Right hindlimb (tissue), 1 donor: ENCODE data around the gene PCSK7.
A peak's percentile ranks its signal among the peaks of the same experiment; 100 is the strongest.

Source experiments
- DNase-seq: peaks from one replicate; pipeline ENCODE4 v3.0.0-alpha.2; 2018

The PCSK7 gene

DNA sequence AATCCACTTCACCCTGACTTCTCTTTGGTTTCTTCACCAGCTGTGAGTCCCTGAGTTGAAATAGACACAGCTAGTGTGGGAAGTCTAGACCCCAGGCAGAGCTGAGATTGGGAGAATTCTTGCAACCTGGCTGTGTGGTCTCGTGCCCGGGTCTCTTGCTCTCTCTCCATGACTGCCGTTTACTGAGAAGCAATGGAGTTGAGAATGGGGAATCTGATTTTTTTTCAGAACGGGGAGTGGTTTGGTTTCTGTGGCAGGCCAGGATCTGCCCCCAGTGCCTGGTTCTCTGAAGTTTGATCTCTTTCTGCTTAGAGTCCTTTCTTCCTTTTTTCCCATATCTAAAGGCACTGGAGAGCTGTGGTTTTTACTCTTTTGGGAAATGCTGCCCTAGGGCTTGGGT, 51.9 kb downstream of the PCSK7 start:
- peak; percentile 37 for DNase-seq

DNA sequence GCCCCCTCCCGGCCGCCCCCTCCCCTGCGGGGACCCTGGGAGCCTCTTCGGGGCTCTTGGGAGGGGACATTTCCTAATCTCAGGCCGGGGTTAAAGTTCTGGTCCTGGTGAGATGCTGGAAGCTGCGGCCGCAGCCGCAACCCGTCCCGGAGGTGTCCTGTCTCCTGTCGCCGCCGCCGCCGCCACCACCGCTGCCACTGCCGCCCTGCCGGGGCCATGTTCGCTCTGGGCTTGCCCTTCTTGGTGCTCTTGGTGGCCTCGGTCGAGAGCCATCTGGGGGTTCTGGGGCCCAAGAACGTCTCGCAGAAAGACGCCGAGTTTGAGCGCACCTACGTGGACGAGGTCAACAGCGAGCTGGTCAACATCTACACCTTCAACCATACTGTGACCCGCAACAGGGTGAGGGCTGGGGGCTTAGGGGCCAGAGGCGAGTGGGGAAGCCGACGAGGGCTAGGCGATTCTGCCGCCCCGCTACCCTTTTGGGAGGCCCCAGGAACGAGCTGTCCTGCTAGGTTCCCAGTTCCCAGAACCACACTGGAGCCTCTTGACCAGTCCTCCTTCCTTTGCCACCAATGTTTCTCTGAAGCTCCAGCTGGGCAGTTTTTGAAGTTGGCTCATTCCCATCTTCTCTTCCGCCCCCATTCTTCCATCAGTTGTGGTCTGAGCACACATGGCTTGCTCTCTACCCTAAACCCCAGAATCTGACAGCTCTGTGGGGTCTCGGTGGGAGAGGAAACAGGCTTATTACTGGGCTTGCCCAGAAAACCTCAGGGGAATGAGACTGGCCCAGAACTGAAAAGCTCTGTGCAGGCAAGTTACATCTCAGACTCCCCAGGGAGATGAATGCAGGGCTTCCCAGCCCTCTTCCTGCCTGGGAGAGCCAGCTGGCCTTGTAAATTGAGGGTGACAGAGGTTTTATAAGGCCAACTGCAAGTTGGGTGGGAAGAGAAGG, 52.5 kb downstream of the PCSK7 start:
- DNase-seq = peak; percentile 45

GRCh38 chr11:117178210-117179034, 53.5 kb downstream of the PCSK7 start, which contains the start of gene SIDT2:
TSS of gene SIDT2 (plus strand) at chr11:117178743. CDS start at chr11:117179264, 521 bp downstream.
- peak; percentile 98 for DNase-seq

DNA sequence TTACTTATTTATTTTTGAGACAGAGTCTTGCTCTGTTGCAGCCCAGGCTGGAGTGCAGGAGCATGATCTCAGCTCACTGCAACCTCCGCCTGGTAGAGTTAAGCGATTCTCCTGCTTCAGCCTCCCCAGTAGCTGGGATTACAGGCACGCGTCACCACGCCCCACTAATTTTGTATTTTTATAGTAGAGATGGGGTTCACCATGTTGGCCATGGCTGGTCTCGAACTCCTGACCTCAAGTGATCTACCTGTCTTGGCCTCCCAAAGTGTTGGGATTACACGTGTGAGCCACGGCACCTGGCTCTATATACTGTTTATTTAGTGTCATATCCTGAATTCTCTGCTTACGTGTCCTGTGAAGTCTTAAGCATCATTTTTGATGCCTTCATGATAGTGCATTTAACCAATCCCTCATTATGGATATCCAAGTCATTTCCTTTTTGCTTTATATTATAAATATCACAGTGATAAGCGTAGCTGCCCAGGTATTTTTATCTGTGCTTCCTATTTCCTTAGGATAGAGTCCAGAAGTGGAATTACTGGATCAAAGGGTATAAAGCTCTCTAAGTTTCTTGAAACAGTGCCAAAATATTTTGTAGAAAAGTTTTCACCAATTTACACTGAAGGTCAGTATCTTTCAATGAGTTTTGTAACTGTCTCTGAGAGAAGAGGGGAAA, 54.2 kb downstream of the PCSK7 start:
- DNase-seq = no peak

GRCh38 chr11:117176186-117176585, 55.7 kb downstream of the PCSK7 start:
- DNase-seq = no peak

DNA sequence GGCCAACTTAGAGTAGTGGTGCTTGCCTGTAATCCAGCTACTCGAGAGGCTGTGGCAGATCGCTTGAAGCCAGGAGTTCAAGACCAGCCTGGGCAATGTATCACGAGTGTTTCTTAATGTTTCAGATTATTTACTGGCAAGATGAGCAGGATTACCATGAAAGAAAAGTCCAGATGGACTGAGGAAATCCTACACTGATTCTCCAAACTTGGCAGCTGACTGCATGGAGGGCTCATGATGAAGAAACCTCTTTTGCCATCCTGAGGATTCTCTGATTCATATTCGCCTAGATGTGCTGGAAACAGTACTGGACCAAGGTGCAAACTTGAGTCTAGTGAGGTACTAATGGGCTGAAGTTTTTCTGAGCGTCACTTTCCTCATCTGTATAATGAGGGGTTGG, 56.1 kb downstream of the PCSK7 start:
- DNase-seq = no peak

DNA sequence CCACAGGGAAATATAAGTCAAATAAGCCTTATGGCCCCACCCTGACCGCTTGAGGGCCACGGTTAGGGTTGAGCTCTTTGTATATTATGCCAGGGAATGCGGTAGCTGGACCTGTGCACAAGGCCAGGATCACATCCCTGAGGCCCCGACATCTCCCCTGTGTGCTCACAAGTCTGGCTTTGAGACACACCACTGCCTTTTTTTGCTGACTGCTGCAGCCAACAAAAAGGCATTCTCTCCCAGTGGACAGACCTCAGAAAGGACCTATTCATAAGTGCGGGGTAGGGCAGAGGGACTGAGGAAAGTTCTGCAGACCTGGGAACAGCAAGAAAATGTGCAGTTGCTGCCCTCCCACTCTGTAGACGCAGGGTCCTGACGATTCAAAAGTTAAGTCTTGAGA, 56.8 kb downstream of the PCSK7 start:
- no peak for DNase-seq

DNA sequence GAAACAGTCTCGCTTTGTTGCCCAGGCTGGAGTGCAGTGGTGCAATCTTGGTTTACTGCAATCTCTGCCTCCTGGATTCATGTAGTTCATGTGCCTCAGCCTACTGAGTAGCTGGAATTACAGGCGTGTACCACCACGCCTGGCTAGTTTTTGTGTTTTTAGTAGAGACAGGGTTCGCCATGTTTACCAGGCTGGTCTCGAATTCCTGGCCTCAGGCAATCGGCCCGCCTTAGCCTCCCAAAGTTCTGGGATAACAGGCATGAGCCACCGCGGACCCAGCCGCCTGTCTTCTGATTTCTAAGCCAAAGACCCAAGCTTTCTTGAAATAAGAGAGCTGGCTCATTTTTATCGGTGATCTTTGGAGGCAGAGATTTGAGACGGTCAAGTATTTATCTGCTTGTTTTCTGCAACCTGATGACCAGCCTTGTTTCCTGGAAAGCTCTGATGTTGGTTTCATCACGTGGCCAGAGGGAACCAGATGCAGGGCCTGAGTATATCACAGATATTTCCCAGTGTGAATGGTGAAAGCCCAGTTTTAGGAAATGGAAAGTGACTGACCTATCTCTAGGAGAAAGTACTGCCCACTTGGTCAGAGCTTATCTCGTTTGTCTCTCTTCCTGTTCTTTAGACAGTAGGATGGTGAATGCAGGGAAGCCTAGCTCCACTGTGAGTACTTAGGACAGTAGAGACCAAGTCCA, 59.0 kb downstream of the PCSK7 start:
- no peak for DNase-seq

DNA sequence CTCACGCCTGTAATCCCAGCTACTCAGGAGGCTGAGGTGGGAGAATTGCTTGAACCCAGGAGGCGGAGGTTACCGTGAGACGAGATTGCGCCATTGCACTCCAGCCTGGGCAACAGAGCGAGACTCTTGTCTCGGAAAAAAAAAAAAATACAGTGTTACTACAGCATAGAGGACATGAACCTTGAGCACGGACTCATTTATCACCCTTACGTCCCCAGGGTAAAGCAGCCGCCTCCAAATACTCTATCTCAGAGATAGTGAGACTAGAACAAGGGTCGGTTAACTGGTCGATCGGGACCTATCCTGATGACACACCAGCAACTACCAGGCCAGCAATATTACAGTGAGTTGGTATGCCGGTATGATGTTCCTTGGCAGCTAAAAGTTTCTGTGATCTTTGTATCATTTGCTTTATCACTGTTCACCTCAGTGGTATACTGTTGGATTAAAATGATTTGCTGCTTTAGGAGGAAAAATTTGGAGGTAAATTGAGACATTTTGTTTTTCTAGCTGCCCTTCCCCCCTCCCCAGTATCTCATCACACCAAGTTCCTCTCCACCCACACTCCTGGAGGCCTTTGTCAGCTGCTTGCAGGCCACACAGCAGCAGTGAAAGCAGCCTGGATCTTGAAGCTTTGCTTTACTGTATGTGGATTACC, 60.3 kb downstream of the PCSK7 start:
- no peak for DNase-seq

GRCh38 chr11:117171007-117171403, 60.9 kb downstream of the PCSK7 start:
- no peak for DNase-seq

DNA sequence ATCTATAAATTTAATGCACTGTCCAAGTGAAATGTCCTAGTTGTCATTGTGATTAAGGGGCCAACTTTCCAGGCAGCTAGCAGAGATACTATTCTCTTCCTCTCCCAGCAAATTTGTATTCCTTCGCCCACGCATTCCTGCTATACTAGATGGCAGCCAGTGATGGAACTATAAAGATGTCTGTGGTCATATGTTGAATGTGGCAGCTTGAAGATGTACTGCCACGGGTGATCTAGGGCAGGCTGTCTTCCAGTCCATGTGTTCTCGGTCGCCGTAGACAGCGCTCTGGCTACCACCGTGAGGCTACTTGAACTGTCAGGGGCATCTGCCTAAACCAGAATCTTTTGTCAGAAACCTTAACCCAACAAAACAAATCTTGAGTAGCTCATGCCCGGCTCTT, 61.7 kb downstream of the PCSK7 start:
- DNase-seq = no peak

DNA sequence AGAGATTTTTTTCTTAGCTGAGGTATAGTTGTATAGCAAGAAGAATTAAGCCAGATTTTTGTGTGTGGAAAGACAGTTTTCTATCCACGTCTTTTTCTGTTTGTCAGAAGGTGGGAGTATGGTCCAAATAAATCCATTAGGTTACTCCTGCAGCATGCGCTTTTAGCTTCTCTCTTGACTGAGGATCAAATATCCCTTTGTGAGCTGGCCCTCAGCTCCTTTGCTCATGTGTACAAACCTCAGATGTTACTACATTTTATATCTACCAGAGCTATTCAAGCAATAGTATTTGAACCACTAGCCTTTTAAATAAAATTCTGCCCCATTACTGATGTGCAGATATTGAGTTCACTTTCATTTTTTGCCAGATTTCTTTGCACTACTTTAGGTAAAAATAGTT, 62.1 kb downstream of the PCSK7 start:
- no peak for DNase-seq

DNA sequence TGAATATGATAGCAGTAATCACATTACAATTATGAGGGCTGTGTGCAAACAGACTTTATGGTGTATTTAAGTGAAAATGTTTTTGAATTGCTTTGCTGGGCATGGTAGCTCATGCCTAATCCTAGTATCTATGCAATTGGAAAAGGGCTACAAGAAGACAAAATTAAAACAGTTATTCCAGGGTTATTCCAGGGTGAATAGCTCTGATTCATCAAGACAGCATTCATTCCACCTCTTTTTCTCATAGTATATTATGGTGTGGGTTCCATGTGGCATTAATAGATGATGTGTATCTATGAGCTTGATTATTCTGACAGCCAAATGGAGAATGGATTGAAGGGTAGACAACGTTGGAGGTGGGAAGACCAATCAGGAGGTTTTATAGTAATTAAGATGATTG, 65.4 kb downstream of the PCSK7 start:
- DNase-seq = no peak

DNA sequence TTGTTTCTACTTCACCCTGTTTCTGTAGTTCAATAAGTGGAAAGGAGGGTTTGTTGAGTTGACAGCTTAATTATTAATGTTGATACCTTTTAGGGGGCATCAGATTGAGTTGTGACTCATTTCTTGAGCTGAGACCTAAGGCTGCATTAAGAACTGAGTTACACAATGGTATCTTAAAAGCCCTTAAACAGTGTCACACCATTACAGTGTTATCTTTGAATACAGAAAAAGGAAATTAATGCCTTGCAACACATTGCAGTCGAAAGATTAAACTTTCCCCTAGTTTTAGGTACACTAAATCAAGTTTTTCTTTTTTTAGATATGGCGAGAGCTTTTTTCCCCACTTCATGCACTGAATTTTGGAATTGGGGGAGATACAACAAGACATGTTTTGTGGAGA, 71.0 kb downstream of the PCSK7 start:
- DNase-seq = no peak

GRCh38 chr11:117159892-117160291, 72.0 kb downstream of the PCSK7 start:
- no peak for DNase-seq

DNA sequence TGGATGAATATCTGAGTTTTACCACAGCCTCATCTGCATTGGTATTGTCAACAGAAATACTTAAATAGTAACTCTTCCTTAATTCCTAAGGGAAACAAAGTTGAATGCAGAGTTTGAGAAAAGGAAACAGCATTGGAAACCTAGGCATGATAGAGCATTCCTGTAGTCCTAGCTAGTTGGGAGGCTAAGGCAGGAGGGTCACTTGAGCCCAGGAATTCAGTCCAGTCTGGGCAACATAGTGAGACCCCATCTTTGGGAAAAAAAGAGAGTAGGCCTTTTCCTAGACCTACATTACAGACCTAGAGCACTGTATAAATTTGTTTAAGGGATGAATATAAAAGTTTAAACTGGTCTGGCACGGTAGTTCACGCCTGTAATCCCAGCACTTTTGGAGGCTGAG, 74.4 kb downstream of the PCSK7 start:
- DNase-seq = no peak

GRCh38 chr11:117154468-117154867, 77.4 kb downstream of the PCSK7 start:
- no peak for DNase-seq
